ENCODE measurements around the gene SEMG2. TPM values are rescaled to one million over a fixed set of nuclear protein-coding genes. Genes with fewer than 3 reads are reported as not detected.

Gene SEMG2
- total and polyA plus RNA-seq, 10 of the 15 experiments (the other 5 are each of a cell fraction or from before 2014, with no cell fraction given), result not detected

- Histone ChIP-seq H3K9ac (ENCODE audit: control insufficient read depth, insufficient read depth, low read length) (no peak within 1 kb of the TSS), H3K4me3 (no peak within 1 kb of the TSS), H3K79me2 (ENCODE audit: control insufficient read depth, insufficient read depth, low read length) (no peaks in the 10 kb centered on the region), H3K4me1 (ENCODE audit: control insufficient read depth, insufficient read depth, low read length) (no peaks in the 10 kb centered on the region), H2AFZ (ENCODE audit: control insufficient read depth, low read depth, low read length) (no peak within 1 kb of the TSS), H3K36me3 (ENCODE audit: control insufficient read depth in 2 of 2, insufficient read depth in 2 of 2, low read length in 1 of 2) (no peaks in the 10 kb centered on the region), H3K4me2 (ENCODE audit: control insufficient read depth, insufficient read depth) (no peak within 1 kb of the TSS), H3K9me3 (replicated peaks; ENCODE audit: control insufficient read depth, insufficient read depth, low read length) (no peaks in the 10 kb centered on the region), H3K27me3 (replicated peaks in 1 of 2; ENCODE audit: control insufficient read depth in 2 of 2, insufficient read depth in 2 of 2, low read length in 1 of 2) (peaks cover 0 to 1% of the 10 kb centered on the region in 2 experiments; a peak in 3 of 4 replicates), H4K20me1 (ENCODE audit: control insufficient read depth, insufficient read depth) (no peaks in the 10 kb centered on the region), H3K27ac (ENCODE audit: control insufficient read depth, insufficient read depth) (no peak within 1 kb of the TSS)
- intact Hi-C loops (cut with micrococcal nuclease; ENCODE audit: unreplicated experiment), result no loop called here
- SMC1A ChIA-PET (ENCODE audit: uncharacterized antibody, unreplicated experiment), result interaction anchor here (0.5 to 0.8 kb wide), 2 partner anchors 28 to 438 kb away, joined by 3 read pairs; no protein-coding TSS in a partner anchor
- no TSS peak for BruUV-seq (replicated peaks)
- RAD21 ChIA-PET (ENCODE audit: unreplicated experiment), result no interaction called here
- WGBS (ENCODE audit: insufficient coverage, insufficient replicate concordance, low lambda C conversion rate, missing lambda C conversion rate), result 14% methylated on average over 8 of the region's 8 CpGs
- DNase-seq (ENCODE audit: low read depth, low spot score) (no peak), ATAC-seq (no peak), FAIRE-seq (no peak)
- CTCF ChIA-PET, result no interaction called here
- POLR2A ChIA-PET, result no interaction called here
- in situ Hi-C loops (cut with MboI), result no loop called here
- no peak for TF ChIP-seq YBX1 (IDR thresholded peaks at IDR 0.05)
- TF ChIP-seq TBL1XR1 (IDR thresholded peaks at IDR 0.05; ENCODE audit: low read depth, low read length), result no peak
- no peak for TF ChIP-seq SIX5 (IDR thresholded peaks at IDR 0.05; ENCODE audit: low read depth, low read length, severe bottlenecking)
- no peak for TF ChIP-seq GABPA (IDR thresholded peaks at IDR 0.05; ENCODE audit: low read depth)
- no peak for TF ChIP-seq RAD21 (IDR thresholded peaks at IDR 0.05; ENCODE audit: insufficient read depth, low read depth, low read length)
- TF ChIP-seq ZZZ3 (IDR thresholded peaks at IDR 0.05; ENCODE audit: control insufficient read depth, insufficient read length, low read depth), result no peak
- no peak for TF ChIP-seq TCF3 (IDR thresholded peaks at IDR 0.05; ENCODE audit: borderline replicate concordance, insufficient read depth, low read depth, low read length)
Measured at GRCh38 chr20:45174434-45175364, 46.5 kb upstream of the SEMG2 start, which contains the start of gene PI3. TSS of gene PI3 (plus strand) at chr20:45174902. CDS start at chr20:45174923, 21 bp downstream.

Measured in GM12878 (cell line).